GM19452 (cell line): ENCODE measurements around the gene CYP3A5.
"Not testable (repeated sequence)": the region's sequence is repeated elsewhere in the genome, so short reads cannot be mapped to it uniquely, and the experiment has no call there.

ENCODE experiments used
- ATAC-seq: cut with Tn5 transposase; IDR thresholded peaks from one replicate; pipeline ENCODE4 v1.9.1; 2021; ENCODE audit not compliant: unreplicated experiment

The CYP3A5 gene

DNA sequence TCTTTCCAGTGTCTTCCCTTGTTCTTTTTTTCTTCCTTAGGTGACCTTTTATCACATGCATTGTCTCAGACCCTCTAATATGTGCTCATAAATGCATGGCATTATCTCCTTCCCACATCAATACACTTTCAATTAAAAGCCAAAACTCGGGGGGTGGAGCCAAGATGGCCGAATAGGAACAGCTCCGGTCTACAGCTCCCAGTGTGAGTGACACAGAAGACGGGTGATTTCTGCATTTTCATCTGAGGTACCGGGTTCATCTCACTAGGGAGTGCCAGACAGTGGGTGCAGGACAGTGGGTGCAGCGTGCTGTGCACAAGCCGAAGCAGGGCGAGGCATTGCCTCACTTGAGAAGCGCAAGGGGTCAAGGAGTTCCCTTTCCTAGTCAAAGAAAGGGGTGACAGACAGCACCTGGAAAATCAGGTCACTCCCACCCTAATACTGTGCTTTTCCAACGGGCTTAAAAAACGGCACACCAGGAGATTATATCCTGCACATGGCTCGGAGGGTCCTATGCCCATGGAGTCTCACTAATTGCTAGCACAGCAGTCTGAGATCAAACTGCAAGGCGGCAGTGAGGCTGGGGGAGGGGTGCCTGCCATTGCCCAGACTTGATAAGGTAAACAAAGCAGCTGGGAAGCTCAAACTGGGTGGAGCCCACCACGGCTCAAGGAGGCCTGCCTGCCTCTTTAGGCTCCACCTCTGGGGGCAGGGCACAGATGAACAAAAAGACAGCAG is 6.2 kb upstream of the CYP3A5 start:
- ATAC-seq: not testable (repeated sequence)

DNA sequence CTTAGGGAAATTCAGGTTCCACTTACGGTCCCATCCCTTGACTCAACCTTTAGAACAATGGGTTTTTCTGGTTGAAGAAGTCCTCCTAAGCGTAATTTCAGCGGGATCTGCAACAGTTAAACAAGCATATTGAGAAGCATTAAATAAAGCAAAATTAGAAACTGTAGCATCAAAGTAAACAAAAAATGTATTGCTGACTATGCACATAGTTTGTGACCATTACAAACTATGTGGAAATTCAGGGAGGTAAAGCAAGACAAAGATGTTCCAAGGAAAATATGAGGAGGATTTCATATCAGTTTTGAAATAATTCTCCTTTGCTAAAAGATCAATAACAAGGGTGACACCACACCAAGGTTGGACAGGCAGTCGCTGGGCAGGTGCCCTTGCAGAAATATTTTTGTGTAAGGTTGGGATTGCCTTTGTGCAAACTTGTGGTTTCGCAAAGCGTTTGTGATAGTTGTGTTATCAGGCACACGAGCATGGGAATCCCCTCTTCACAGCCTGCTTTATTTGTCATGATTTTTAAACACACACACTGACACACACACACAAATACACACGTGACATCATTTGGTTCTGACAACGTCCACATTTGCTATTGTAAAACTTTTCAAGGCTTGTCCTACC is 5.4 kb upstream of the CYP3A5 start:
- no peak for ATAC-seq

DNA sequence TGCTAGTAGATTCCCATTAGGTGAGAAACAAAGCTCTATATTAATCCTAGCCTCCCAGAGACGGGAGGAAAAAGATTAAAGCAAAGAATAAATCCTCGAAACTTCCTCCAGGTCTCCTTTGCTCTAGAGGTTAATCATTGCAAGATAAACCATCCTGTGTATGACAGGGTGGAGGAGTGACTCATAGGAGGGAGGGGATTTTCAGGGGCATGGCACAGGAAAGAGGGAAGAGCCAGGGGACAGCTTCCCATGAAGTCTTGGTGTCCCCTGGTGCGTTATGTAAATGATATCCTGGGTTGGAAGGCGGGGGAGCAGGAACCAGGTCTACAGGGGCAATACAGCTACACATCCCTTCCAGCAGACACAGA is 780 bp downstream of the CYP3A5 start:
- ATAC-seq: no peak

DNA sequence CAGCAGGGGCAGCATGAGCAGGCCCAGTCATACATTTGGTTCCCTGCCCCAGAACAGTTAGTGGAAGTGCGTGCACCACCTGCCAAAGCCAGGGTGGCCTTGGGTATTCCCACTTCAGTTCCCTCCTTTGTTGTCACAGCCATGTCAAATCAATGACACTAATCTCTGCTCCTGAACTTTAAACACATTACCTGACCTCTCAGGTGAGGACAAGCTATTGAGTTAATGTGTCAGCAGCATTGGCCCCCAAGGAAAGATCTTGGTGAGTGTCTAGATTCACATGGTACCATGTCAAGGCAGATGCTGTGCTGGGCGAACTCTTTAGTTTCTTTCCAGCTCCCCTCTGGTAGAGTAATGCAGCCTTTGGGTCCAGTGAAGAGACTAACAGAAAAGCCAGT is 2.1 kb downstream of the CYP3A5 start:
- no peak for ATAC-seq

DNA sequence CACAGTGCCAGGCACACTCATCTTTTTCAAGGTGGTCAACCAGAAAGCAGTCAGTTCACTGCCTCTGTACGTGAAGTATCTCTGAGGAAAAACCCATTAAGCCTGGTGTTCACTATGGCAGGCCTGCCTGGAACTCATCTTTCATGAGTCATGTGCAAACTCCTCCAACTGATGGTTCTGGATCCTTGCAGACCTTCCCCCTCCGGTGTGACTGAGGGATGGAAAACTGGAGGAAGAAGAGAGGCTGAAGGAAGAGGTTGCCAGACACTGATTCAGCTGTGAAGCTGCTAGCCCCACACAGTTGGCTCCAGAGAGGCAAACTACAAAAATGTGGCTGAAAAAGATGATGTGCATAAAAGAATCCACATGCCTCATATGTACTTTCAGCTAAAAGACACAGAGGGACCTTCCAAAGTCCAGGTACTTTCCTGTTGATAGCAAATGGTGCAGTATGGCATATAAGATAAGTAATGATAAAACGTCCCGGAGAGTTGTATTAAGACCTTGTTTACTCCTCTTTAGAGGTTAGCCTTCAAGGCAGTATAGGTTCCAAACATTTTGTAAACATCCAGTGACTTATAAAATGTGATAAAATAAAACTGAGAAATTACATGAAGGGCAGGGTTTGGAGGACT is 2.7 kb downstream of the CYP3A5 start:
- ATAC-seq: no peak

GRCh38 chr7:99674995-99675742 is 4.6 kb downstream of the CYP3A5 start:
- no peak for ATAC-seq

GRCh38 chr7:99672573-99672972 is 7.2 kb downstream of the CYP3A5 start:
- no peak for ATAC-seq

DNA sequence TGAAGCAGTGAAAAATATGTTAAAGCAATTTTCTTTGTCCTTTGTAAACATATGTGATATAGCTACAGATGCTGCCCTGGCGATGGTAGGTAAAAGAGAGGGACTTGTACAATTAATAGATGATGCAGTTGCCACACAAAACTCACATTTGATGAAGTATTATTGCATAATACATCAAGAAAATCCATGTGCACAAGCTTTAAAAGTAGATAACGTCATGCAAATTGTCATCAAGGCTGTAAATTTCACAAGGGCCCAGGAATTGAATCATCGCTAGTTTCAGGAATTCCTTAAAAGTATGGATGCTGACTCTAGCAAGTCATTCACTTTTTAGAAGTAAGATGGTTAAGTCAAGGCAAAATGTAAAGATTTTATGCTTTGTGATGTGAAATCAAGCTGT is 10.0 kb downstream of the CYP3A5 start:
- no peak for ATAC-seq

DNA sequence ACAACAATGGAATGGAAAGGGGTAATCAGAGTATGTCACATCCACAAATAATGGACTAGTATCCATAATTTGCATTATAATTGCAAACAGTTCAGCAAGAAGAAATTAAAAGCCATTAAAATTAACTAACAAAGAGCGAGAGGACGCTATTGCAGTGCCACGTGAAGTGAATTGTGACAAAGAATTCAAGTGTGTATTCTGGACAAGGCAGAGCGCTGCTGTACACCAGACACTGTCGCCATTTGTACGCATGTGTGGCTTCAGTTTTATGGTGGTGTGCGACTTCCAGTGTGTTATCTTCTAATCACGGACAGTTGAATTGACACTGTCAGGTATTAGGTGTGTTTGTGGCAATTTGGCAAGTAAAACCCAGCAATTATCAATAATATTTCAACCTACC is 11.3 kb downstream of the CYP3A5 start:
- no peak for ATAC-seq

GRCh38 chr7:99667179-99667578 is 12.6 kb downstream of the CYP3A5 start:
- no peak for ATAC-seq

DNA sequence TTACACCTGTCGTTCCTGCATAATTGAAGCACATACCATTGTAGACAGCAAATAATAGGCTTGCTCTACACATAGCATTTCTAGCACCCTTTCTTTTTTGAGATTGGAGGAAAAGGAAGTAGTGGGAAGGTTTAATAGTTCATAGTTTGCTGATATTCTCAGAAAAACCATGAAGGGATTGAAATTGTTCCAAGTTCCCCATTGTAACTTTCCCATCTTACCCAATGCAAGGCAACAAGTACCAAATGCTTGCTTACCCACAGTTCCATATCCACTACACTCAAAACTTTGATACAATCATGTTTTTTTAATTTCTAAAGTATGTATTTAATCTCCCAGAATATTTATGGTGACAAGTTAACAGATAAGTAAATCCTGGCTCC is 13.8 kb downstream of the CYP3A5 start:
- ATAC-seq: no peak

DNA sequence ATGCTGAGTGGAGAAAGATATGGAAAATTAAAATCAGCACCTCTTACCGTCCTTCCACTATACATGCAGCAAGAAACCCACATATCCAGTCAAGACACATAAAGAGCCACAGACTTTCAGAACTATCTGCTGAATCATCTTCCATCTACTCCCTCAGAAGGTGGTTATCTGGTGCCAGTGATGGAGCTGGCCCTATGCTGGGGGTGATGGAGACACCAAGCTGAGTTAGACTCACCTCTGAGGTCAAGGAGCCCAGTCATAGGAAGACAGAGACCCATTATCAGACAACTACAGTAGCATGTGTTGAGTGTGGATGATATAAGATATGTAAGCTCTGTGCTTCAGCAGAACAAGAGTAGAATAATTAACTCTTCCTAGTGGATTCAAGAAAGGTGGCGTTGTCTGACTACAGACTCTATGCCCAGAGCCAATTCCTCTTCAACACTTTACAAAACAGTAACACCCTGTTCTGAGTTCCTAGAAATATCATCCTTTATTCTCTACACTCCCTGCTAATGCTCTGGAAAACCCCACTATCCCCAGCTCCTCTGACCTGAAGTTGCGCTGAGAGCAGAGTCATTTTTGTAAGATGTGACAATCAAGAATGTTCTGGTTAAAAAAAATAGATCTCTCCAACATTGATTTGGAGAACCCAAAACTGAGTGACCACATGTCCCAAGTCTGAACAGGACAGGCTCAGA is 14.3 kb downstream of the CYP3A5 start:
- no peak for ATAC-seq

- ATAC-seq: not testable (repeated sequence)
Observed at GRCh38 chr7:99657879-99658278, 21.9 kb downstream of the CYP3A5 start.

- not testable (repeated sequence) for ATAC-seq
Observed at GRCh38 chr7:99654626-99655025, 25.2 kb downstream of the CYP3A5 start.

- no peak for ATAC-seq
Observed at GRCh38 chr7:99653754-99654153, 26.0 kb downstream of the CYP3A5 start.

- ATAC-seq: not testable (repeated sequence)
Observed at GRCh38 chr7:99653269-99653668, 26.5 kb downstream of the CYP3A5 start.

- no peak for ATAC-seq
Observed at GRCh38 chr7:99652671-99653070, 27.1 kb downstream of the CYP3A5 start.

DNA sequence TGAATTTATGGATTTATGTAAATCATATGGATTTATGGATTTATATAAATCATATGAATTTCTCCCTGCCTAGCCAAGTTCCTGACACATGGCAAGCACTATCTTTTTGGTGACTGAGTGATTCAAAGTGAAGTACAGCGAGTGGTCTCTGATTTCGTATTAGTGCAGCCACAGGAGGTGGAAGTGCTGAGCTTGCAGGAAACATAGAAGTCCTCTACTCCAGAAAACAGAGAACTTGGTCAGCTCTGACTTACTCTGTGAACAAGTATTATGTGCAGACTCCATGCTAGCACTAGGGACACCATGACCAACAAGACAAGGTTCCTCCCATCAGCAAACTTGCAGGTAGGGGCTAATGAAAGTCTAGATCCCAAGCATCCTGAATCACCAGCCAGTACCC is 28.5 kb downstream of the CYP3A5 start:
- ATAC-seq: no peak

DNA sequence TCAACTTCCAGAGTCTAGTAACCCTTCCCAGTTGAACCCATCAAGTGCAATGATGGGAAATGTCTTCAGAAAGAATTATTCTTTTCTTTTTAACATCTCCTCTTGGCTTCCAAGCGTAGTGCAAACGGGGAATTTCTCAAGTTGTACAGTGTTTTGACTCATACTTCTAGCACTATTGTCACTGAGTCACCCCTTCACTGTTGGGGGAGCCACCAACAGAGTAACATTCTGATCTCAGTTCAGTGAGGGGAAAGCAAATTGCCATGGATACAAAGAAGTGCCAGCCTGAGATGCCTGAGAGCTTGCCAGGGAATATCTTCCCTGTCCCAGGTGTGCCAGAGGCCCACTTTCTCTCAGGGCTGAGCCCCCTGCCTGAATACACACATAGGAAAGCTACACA is 31.0 kb downstream of the CYP3A5 start:
- no peak for ATAC-seq

DNA sequence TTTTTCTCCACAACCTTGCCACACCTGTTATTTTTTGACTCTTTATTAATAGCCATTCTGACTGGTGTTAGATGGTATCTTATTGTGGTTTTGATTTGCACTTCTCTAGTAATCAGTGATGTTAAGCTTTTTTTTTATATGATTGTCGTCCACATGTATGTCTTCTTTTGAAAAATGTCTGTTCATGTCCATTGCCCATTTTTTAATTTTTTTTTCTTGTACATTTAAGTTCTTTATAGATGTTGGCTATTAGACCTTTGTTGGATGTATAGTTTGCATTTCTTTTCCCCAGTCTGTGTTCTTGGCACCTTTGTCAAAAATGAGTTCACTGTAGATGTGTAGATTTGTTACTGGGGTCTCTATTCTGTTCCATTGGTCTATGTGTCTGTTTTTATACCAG is 34.2 kb downstream of the CYP3A5 start:
- no peak for ATAC-seq

DNA sequence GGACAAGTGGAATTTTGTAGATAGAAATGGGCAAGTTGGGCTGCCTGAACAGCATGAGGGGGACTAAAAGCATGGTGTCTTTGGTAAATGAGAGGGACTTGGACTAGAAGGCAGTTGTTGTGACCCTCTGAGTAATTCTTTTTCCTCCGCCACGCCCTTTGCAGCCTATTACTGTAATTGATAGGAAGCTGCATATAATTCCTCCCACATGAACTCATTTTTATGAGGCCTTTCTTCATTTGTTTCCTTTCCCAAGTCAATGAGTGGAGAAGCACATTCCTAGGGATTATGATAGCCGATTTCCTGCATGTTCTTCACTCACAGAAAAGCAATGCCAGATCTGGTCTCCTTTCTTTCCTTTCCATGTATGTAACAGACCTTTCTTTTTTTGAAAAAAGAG is 35.4 kb downstream of the CYP3A5 start:
- no peak for ATAC-seq
